HG02798 (cell line): ENCODE results near the gene ZXDC.

Source experiments
- ATAC-seq: cut with Tn5 transposase; IDR thresholded peaks from one replicate; pipeline ENCODE4 v1.9.1; 2021; ENCODE audit warnings: mild to moderate bottlenecking; ENCODE audit not compliant: unreplicated experiment, poor library complexity

ZXDC gene

DNA sequence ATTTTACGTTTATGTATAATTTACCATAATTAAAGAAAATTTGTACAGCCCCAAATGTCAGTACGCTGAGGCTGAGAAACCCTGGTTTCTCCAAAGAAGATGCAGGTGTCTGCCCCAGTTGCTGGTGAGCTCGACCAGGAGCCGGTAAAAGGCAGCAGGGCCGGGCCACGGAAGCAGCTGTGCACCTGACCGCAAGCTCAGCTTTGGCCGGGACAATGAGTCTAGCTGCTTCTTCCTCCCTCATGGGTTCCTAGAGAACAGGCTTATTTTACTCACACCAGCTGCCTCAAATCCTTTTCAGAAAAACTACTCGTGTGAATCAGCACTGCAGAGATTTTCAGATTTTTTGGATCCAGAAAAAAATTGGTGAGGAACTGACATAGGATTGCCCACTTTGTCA, 18.0 kb upstream of the ZXDC start:
- no peak for ATAC-seq

DNA sequence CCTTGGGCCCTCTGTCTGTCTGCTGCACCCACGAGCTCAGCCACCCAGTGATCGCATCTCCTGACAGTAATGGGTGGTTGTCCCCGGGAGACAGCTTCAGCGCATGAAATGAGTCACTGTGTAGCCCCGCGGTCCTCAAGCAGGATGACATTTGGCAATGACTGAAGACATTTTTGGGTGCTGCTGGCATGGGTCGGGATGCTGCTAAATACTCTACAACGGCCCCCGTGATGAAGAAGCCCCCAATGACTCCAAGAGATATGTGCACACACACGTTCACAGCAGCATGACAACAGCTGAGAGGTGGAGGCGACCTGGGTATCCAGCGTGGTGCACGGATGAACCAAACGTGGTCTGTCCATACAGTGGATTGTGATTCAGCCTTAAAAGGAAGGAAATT, 17.4 kb upstream of the ZXDC start:
- no peak for ATAC-seq

DNA sequence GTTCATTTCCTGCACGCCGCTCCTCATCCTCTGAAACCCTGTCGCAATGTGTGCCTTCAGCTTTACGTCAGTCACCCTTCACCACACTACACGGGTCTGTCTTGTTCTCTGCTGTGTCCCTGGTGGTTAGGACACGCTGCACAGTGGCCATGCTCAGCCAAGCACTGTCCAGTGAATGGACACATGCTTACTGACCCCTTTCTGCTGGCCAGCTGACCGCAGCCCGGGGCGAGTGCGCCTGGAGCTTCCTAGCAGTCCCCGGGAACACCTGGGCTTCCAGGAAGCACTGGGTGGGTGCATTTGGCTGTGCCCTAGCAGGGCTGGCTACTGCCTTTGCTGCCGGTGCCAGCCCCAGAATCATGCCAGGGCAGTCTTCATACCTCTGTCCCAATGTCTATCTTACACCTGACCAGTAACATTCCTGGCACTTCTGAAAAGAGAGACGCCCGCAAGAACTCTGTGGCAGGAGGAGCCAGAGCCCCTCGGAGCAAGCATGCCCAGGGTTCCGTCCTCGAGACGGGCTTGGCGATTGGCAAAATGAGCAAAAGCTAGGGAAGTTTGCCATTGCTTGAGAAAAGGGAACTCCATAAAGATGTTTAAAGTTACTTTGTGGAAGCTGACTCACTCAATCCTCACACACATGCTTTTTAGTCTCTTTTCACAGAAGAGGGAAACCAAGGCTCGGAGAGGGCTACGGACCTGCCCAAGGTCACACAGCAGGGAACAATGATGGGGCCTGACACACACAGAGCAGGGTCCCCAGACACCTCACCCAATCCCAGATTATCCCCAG, 15.7 kb upstream of the ZXDC start:
- no peak for ATAC-seq

DNA sequence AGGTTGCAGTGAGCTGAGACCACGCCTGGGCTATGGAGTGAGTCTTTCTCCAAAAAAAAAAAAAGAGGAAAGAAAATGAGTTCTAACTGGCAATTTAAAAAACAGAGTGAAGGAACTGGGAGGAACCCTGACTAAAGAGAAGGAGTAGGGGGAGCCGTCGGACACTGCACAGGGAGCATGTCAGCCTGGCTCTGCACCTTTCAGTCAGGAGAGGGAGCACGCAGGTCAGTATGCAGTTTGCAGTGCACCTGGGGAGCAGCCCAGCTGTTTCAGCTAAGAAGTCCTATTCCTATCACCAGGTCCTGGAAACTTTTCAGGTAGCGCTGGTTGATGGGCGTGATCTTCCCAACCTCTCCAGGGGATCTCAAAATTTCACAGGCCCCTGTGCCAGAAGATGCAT, 14.9 kb upstream of the ZXDC start:
- no peak for ATAC-seq

DNA sequence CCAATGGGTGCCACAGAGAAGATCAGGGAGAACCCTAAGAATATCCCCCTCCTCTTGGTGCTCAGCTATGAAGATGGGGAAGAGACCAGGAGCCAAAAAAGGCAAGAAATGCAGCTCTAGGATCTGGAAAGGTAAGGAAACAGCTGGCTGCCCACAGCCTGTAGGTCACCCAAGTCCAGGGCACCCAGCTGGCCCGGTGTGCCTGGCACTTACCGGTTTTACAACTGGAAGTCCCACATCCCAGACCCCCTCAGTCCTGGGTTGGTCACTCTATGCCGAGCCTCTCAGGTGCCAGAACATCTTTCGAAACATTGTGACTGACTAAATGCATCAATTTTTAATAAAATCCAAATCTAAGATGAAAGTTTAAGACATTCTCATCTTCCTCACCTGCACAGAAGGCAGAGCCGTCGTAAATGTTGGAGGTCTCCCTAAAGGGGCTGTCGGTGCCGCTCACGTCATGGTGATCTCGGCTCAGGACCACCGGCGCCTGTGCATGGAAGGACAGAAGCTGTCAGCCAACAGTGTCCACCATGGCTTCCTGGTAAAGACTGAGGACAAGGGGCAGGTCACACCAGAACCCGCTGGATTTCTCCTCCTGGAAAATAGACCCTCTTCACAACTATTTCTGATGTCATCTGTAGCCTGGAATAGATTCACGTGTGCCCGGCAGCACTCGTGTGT, 13.3 kb upstream of the ZXDC start:
- ATAC-seq: no peak

DNA sequence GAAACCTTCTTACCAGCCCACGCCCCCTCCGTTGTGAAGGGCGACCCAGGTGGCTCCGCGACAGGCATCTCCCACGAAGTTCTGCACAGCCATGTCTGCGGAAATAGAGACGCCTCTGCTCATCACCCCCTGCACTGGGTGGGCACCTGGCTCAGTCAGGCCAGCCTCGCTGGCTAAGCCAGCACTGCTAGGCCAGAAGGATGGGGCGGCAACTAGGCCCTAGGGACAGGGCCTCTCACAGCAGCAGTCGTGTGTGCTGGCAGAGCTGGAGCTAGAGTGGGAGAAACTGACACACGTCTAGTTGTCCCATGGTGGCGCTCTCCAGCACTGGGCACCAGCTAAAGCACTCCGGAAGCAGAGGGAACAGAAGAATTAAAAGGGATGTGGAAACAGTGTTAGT, 12.5 kb upstream of the ZXDC start:
- ATAC-seq: no peak

DNA sequence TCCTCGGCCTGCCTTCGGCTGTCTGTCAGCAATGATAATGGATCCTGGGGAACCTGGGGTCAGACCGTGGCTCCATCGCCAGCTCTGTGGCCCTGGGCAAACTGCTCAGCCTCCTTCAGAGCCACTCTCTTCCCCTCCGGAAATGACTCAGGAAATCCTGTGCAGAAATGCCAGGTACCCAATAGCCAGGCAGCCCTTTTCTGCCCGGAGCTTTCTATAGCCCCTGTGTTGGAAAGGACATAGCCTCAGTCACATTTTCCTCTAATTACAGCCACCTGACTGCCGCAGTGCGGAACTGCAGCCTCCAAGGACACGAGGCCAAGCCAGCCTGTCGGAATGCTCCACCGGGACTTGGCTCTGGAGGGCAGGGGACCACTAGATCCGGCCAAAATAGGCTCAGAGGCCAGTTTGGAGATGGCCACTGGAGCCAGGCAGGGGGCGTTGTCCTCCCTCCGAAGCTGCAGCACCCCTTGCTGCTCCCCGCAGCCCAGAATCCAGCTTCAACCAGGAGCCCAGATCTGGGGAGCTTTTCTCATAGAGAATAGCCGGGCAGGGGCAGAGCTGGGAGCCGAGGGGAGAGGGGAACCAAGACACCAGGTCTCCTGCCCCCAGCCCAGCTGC, 11.6 kb upstream of the ZXDC start:
- ATAC-seq: no peak

DNA sequence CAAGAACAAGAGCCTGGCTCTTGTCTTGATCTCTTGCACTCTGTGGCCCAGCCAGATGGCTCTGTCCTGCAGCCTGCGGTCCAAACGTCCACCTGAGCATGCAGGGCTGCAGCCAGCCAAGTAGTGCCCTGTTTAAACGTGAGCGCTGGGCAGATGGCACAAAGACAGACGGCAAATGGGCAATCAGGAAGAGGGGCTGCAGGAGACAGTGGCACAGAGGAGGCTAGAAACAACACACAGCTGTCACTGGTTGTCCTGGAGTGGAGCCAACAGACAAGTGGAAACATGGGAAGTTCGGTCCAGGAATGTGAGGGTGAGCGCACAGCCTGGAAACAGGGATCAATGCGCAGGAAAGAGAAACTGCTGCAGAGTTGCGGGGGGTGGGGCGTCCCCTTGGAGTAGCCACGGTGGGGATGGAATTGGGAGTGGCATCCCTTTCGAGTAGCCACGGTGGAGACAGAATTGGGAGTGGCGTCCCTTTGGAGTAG, 10.7 kb upstream of the ZXDC start:
- ATAC-seq: no peak

DNA sequence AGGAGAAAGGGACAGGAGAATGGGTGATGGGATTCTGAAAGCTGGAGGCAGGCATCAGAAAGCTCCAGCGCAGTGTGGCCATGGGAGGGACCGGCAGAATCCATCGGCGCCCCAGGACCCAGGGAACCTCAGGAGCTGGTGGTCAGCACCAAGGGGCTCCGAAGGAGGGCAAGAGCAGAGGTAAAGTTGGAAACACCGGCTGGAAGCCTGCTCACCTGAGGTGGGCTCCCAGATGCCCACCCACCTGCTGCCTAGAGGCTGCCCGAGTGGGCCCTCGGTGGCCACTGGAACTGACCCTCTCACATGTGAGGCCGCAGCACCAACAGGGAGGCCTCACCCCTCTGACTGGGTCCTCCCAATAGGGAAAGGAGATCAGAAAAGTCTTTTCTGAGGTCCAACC, 10.3 kb upstream of the ZXDC start:
- ATAC-seq: no peak

DNA sequence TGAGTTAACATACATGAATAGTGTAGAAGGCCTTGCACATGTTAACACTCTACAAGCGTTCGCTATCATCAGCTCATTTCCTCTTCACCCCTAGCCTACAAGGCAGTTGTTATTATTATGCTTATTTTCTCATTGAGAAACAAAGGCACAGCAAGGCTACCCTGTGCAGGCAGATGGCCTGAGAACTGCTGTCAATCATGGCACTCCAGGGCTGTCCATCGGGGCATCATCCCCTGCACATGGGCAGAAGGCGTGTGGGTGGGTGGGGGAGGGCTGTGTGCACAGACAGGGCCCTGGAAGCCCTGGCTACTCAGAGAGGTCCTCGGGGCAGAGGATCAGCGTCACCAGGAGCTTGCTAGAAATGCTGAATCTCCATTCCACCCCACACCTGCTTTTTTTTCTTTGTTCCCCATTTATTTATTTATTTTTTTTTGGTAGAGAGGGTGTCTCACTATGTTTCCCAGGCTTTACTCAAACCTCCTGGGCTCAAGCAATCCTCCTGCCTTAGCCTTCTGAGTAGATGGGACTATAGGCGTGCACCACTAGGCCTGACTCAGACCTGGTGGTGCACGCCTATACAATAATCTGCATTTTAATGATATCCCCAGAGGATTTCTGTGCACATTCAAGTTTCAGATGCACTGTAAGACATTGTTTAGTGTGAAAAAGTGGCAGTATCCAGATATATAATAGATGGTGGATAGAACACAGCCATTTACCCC, 9.6 kb upstream of the ZXDC start:
- no peak for ATAC-seq

DNA sequence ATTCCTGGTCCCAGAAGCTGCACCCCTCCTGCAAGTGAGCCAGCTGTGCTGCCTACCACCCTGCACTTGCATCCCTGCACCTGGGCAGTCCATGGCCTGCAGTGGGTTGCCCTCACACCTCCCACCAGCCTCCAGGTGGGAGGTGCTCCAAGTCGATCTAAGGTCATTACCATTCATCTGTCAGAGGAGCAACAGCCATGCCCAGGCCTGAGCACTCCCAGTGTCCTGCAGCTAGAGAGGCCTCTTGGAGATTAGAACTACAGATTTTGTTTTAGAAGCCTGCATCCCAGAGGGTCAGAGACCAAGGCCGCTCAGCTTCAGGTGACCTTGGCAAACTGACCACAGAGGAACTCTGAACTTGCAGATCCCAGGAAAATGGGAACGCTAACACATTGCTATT, 9.0 kb upstream of the ZXDC start:
- ATAC-seq: no peak

DNA sequence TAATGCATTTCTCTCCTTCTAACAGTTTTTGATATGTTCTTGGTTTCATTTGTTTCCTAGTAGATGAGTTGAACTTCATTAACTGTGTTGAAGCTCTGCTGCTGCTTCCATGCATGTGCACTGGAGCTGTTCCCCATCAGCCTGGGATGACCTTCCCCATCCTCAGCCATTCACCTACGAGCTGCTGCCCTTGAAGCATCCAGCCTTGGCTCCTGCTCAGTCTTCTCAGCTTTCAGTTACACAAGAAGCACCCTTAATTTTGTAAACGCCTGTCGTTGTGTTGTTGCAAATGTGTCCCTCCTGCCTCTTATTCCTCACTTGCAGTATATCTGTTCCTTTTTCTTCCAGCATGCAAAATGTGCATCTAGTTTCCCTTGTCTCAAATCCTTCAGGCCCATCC, 8.5 kb upstream of the ZXDC start:
- ATAC-seq: no peak

DNA sequence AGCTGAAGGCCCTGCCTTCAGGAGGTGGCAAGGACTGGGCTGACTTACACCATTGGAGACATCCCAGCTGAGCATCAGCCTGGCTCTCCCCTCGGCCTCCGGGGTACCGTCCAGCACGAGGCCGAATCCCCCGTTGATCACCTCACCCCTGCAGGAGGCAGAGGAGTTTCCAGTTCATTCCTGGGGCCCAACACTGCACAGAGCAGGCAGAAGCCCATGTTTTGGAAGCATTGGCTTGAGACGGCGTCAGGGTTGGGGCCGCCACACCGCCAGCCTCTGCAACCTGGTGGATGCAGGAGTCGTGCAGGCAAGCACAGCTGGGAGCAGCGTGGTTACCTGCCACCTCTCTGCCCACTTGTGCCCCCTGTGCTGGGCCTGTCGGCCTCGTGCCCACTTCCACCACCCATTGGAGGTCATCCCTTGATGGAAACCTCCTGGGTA, 7.7 kb upstream of the ZXDC start:
- ATAC-seq: no peak

DNA sequence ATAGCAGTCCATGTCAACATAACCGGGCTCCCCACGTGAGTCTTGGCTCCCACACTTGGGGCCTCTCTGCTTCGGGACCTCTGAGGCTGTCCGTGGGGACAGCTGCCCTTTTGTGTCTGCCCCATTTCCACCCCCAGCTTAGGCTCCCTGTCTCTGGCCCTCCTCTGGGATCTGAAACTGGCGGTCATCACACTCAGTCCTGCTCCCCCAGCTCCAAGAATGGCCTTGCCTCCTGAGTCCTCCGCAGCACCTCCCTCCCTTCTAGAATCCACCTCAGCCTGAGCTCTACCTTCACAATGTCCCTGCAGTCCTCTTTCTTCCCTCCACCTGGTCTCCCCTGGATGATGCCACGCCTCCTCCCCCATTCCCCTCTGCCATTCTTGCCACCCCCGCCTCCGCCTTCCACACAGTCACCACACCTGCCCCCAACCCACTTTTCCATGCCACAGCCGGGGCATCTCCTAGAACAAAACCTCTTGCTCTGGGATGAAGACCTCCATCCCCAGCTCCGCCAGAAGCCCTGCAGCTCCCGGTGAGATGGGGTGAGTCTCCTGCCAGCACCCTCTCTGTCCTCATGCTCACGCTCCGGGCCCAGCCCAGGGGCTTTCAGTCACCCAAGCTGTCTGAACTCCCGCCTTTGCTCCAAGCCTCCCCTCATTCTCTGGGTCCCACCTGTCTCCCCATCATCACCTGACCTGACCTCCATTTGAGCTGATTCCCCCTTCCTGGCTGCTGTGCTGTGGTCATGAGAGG, 7.0 kb upstream of the ZXDC start:
- ATAC-seq: no peak

DNA sequence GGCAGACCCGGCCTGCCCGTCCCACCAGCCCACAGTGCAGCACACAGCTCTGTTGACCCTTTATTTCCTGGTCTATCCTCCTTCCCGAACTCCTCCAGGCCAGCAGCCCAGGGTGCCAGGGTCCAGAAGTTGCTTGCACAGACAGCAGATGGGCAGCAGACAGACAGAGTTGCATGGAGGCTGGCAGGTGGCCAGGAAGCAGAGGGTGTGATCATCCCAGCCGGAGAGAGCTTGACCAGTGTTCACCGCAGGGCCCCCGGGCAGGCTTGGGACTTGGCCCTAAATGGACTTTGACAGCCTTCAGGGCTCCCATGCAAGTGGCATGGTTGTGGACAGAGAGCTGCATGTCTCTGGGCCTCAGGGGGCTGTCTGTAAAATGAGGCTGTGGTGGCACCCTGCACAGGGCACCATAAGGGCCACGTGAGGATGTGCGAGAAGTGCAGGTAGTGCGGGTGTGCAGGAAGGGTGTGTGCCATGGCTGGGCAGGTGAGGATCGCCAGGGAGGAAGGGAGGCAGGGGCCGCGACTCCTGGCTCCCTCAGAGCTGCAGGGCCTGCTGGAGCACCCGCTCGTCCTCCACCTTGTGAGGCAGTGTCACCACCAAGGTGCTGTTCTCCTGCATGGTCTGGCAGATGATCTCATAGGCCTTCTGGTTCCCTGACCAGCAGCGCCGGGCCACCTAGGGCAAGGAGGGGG, 6.3 kb upstream of the ZXDC start:
- no peak for ATAC-seq

DNA sequence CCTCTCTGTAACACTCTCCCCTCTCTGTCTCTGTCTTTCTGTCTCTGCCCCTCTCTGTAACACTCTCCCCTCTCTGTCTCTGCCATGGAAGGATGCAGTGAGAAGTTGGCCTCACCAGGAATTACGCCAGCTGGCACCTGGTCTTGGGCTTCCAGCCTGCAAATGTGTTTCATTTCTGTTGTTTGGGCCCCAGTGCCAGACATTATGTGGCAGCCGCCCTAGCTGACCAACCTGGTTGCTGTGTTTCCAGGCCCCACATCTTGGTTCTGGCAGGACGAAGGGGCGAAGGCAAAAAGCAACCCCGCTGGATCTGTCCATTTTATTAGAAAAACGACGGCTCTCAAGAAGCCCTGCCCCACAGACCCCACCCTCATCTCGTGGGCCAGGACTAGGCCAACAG, 5.2 kb upstream of the ZXDC start:
- ATAC-seq: no peak

DNA sequence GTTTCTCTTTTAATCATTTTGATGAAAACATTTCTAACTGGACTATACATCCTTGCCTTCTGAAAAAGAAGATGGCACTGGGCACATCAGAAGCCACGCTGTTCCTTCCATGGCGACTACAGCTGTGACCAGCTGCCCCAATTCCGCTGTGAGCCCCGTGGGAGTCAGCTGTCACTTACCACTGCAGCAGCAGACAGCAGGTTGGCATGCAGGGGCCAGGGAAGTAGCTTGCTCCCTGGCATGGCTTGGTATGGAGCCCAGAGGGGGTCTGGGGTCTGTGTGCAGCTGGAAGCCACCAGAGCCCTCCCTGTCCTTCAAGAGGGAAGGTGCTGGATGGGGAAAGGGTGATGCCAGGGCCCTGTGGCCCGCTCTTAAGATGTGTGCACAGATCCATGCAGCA, 4.5 kb upstream of the ZXDC start:
- no peak for ATAC-seq

DNA sequence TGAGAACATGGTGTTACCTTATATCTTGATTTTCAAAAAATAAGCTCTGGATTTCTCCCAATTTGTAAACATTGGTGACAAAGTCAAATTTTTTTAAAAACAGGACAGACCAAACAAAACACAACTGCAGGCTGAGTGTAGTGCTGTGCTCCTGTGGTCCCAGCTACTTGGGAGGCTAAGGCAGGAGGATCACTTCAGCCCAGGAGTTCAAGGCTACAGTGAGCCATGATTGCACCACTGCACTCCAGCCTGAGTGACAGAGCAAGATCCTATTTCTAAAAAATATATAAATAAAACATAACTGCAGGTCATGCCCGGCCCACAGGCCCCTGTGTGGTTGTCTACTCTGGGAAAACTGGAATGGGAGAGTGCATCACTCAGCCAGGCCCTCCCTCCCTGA, 4.0 kb upstream of the ZXDC start:
- no peak for ATAC-seq

DNA sequence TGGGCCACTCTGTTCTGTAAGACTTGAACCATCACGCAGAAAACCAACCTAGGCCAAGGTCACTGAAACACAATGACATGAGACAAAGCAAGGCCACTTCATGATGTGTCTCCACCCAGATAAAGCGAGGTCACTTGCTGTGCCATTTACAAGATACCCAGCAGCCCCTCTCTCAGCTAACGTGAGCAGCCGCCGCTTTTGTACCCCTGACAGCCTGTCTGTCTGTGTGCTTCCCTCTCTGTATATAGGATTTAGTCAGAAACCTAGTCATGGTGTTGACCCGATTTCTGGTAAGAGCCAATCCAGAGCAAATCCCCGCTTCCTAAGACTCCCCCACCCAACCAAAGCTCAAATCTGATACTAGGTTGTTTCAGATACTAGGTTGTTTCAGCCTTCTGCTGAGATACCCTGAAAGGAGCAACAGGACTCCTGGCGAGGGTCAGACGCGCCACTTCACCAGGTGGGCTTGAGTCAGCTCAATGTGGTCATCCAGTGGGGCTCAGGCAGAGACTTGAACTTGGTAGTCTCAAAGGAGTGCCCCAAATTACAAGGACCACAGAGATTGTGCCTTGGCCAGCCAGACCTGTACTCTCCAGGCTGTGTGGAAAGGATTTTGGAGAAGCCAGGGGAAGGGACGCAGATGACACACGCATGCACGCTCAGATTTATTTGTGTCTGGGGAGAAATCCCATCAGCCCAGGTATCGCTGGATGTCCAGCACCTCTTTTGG, 3.1 kb upstream of the ZXDC start:
- ATAC-seq: no peak
